SK-N-SH (cell line): ENCODE data around the gene C11orf98. TPM values are rescaled to one million over a fixed set of nuclear protein-coding genes. Genes with fewer than 3 reads are reported as not detected.

Experiments used
- CTCF ChIA-PET: fragments of 300-600, 350-600 bp; formaldehyde crosslinking; extraction: SDS; loops from one replicate; lab custom pipeline; 2021; lab: Yijun Ruan, JAX
- POLR2A ChIA-PET: fragments of 350-600 bp; sonication (Branson Sonifier 250); formaldehyde crosslinking; extraction: SDS; loops from one replicate; lab custom pipeline; 2020; ENCODE audit warnings: antibody characterized with exemption, inconsistent platforms; lab: Yijun Ruan, JAX
- DNase-seq: peaks from one replicate; pipeline ENCODE4 v3.0.0; 2012
- H2AFZ ChIP-seq: fragments of 200-600 bp; sonication (generic); 2 replicates; pipeline ENCODE4 v1.8.1; 2016; ENCODE audit warnings: antibody characterized with exemption, mild to moderate bottlenecking, low read depth
- H3F3A ChIP-seq: fragments of 200-600 bp; sonication (generic); replicated peaks from 2 replicates; pipeline ENCODE3; 2016; ENCODE audit warnings: antibody characterized with exemption, mild to moderate bottlenecking; ENCODE audit not compliant: insufficient read depth
- H3K27ac ChIP-seq, 2 experiments: fragments of 200-500 bp in 1 of 2; fragments of 200-600 bp in 1 of 2; sonication (Bioruptor generic) in 1 of 2; sonication (generic), shearing (Covaris generic) in 1 of 2; 2 replicates each; pipeline versions ENCODE4 v1.5.1 to v1.6.1; 2014 to 2016; ENCODE audit warnings: low read depth in 2 of 2, inconsistent platforms in 1 of 2, low read length in 1 of 2, mild to moderate bottlenecking in 1 of 2, mixed read lengths in 1 of 2
- H3K27me3 ChIP-seq: fragments of 200-600 bp; sonication (generic), shearing (Covaris generic); 2 replicates; pipeline ENCODE4 v1.6.1; 2016; ENCODE audit warnings: mixed run types; ENCODE audit not compliant: insufficient read depth
- H3K36me3 ChIP-seq, 2 experiments: fragments of 200-500 bp in 1 of 2; fragments of 200-600 bp in 1 of 2; sonication (Bioruptor generic) in 1 of 2; sonication (generic) in 1 of 2; replicated peaks in 1 of 2; 2 replicates each; pipeline versions ENCODE3 to v1.5.1; 2014 to 2016; ENCODE audit warnings: low read length in 1 of 2, mild to moderate bottlenecking in 1 of 2; ENCODE audit not compliant: insufficient read depth in 2 of 2, control insufficient read depth in 1 of 2
- H3K4me1 ChIP-seq, 2 experiments: fragments of 200-500 bp in 1 of 2; fragments of 200-600 bp in 1 of 2; sonication (Bioruptor generic) in 1 of 2; sonication (generic), shearing (Covaris generic) in 1 of 2; 2 replicates each; pipeline versions ENCODE4 v1.5.1 to v1.6.1; 2014 to 2016; ENCODE audit warnings: low read depth in 1 of 2, low read length in 1 of 2, mixed run types in 1 of 2; ENCODE audit not compliant: insufficient read depth in 2 of 2, control insufficient read depth in 1 of 2
- H3K4me2 ChIP-seq: fragments of 200-600 bp; sonication (generic), shearing (Covaris generic); 2 replicates; pipeline ENCODE4 v1.6.1; 2017; ENCODE audit warnings: mixed run types
- H3K4me3 ChIP-seq, 2 experiments: fragments of 200-500 bp in 1 of 2; fragments of 200-600 bp in 1 of 2; sonication (Bioruptor generic) in 1 of 2; sonication (generic), shearing (Covaris generic) in 1 of 2; 2 replicates each; pipeline versions ENCODE4 v1.5.1 to v1.8.1; 2014 to 2016; ENCODE audit warnings: low read depth in 2 of 2, inconsistent platforms in 1 of 2, low read length in 1 of 2, mild to moderate bottlenecking in 1 of 2, mixed read lengths in 1 of 2, moderate library complexity in 1 of 2
- H3K79me2 ChIP-seq: fragments of 200-600 bp; sonication (generic); 2 replicates; pipeline ENCODE4 v1.8.1; 2017; ENCODE audit warnings: mild to moderate bottlenecking; ENCODE audit not compliant: insufficient read depth
- H3K9ac ChIP-seq: fragments of 200-600 bp; sonication (generic); 2 replicates; pipeline ENCODE4 v1.6.1; 2017; ENCODE audit warnings: mixed run types
- H3K9me2 ChIP-seq: fragments of 200-600 bp; sonication (generic); 2 replicates; pipeline ENCODE4 v1.6.1; 2017; ENCODE audit warnings: mixed run types
- H3K9me3 ChIP-seq: fragments of 200-600 bp; sonication (generic); 2 replicates; pipeline ENCODE4 v1.6.1; 2017; ENCODE audit warnings: mixed run types, mild to moderate bottlenecking, moderate library complexity
- H4K20me1 ChIP-seq: fragments of 200-600 bp; sonication (generic); 2 replicates; pipeline ENCODE4 v1.6.1; 2017; ENCODE audit warnings: mild to moderate bottlenecking, mixed run types; ENCODE audit not compliant: insufficient read depth
- CHD2 ChIP-seq: fragments of 150-350 bp; IDR thresholded peaks from 2 replicates; pipeline ENCODE4 v1.6.1; 2018; ENCODE audit warnings: low read length; ENCODE audit not compliant: partially characterized antibody
- ELF1 ChIP-seq: IDR thresholded peaks from 2 replicates; pipeline ENCODE4 v1.4.0; 2012
- FOXJ3 ChIP-seq: sonication (generic); formaldehyde crosslinking; IDR thresholded peaks from 2 replicates; pipeline ENCODE4 v1.5.1; 2020; ENCODE audit warnings: mild to moderate bottlenecking, missing genetic modification reagents
- GATA2 ChIP-seq: sonication (generic); formaldehyde crosslinking; IDR thresholded peaks from 2 replicates; pipeline ENCODE4 v1.5.0; 2020; ENCODE audit warnings: mild to moderate bottlenecking, missing genetic modification reagents
- JUND ChIP-seq: IDR thresholded peaks from 2 replicates; pipeline ENCODE4 v1.4.0; 2012
- NFIC ChIP-seq: IDR thresholded peaks from 2 replicates; pipeline ENCODE4 v1.4.0; 2012; ENCODE audit warnings: borderline replicate concordance
- NRF1 ChIP-seq: IDR thresholded peaks from 2 replicates; pipeline ENCODE4 v1.6.1; 2012; ENCODE audit warnings: low read depth, mild to moderate bottlenecking, low read length
- POLR2AphosphoS5 ChIP-seq: IDR thresholded peaks from 2 replicates; pipeline ENCODE4 v1.6.1; 2012; ENCODE audit warnings: low read depth, low read length
- RAD21 ChIP-seq: IDR thresholded peaks from 2 replicates; pipeline ENCODE4 v1.6.1; 2012; ENCODE audit warnings: mild to moderate bottlenecking, low read length
- RFX5 ChIP-seq: IDR thresholded peaks from 2 replicates; pipeline ENCODE4 v1.6.1; 2012; ENCODE audit warnings: mild to moderate bottlenecking, improper control_type of control experiment, low read length
- RXRA ChIP-seq: IDR thresholded peaks from 2 replicates; pipeline ENCODE4 v1.4.0; 2012; ENCODE audit warnings: low read depth, mild to moderate bottlenecking, borderline replicate concordance
- SIN3A ChIP-seq: IDR thresholded peaks from 2 replicates; pipeline ENCODE4 v1.6.1; 2012; ENCODE audit warnings: low read depth, mild to moderate bottlenecking, low read length, moderate library complexity, borderline replicate concordance
- TAF1 ChIP-seq: IDR thresholded peaks from 2 replicates; pipeline ENCODE4 v1.6.1; 2012; ENCODE audit warnings: low read depth, mild to moderate bottlenecking, low read length, moderate library complexity, borderline replicate concordance
- TCF12 ChIP-seq: IDR thresholded peaks from 2 replicates; pipeline ENCODE4 v1.4.0; 2012
- WGBS: methylation state at CpG from one replicate; pipeline ENCODE4 v1.1.6; 2017; ENCODE audit warnings: low lambda C conversion rate; 5-methylcytosine and 5-hydroxymethylcytosine counted together
- polyA plus RNA-seq, 3 experiments: library from polyadenylated mRNA; depleted of rRNA; stranded (reverse); fragments of >200 nt; gene quantifications; 2 replicates each; pipeline ENCODE4 v1.2.3, GENCODE V29; 2012
- TF ChIP-seq, protein P1 (sequence below): fragments of 200-600 bp; sonication (generic); IDR thresholded peaks from 2 replicates; pipeline ENCODE4 v1.6.1; 2017; ENCODE audit warnings: antibody characterized with exemption, mild to moderate bottlenecking, moderate library complexity
- TF ChIP-seq, protein P2 (sequence below): IDR thresholded peaks from 2 replicates; pipeline ENCODE4 v1.4.0; 2012; ENCODE audit warnings: low read depth
- TF ChIP-seq, protein P3 (sequence below): IDR thresholded peaks from 2 replicates; pipeline ENCODE4; 2012
- TF ChIP-seq, protein P4 (sequence below): fragments of 150-350 bp; IDR thresholded peaks from 2 replicates; pipeline ENCODE4 v1.6.1; 2016; ENCODE audit warnings: mild to moderate bottlenecking, low read depth, low read length
- TF ChIP-seq, protein P5 (sequence below): IDR thresholded peaks from 2 replicates; pipeline ENCODE4 v1.6.1; 2012; ENCODE audit warnings: mild to moderate bottlenecking, low read depth, low read length, moderate library complexity

The C11orf98 gene
- polyA plus RNA-seq, 1 of the 3 experiments (the other 2 are of a cell fraction): 126 TPM

DNA sequence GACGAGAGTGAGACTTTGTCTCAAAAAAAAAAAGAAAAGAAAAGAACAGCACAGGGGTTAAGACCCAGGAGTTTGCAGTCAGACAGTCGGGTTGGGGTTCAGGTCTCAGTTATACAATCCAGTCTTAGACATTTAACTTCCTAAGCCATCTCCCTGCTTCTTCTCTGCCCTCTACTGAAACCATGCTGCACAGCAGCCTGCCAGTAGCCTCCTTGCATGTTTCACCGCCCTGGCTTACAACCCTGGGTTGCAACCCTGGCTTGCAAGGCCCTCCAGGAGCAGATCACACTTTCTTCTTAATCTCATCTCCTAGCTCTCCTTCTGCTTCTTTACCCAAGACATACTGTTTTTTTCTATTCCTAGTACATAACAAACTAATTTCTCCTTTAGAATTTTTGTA lies 37.3 kb downstream of the C11orf98 start:
- Histone ChIP-seq H4K20me1 (no peaks in the 10 kb centered on the region), H3K4me3 (no peak overlapping the region), H3K9me3 (no peaks in the 10 kb centered on the region), H3F3A (peaks cover 19% of the 10 kb centered on the region), H3K27ac (no peak overlapping the region), H3K9me2 (no peaks in the 10 kb centered on the region), H3K9ac (no peak overlapping the region), H3K4me1 (no peaks in the 10 kb centered on the region), H3K36me3 (peaks cover 25 to 59% of the 10 kb centered on the region in 2 experiments), H3K27me3 (no peaks in the 10 kb centered on the region), H3K79me2 (no peaks in the 10 kb centered on the region), H2AFZ (no peak overlapping the region), H3K4me2 (no peak overlapping the region)
- WGBS: 95% methylated on average over 3 of the region's 3 CpGs
- TF ChIP-seq FOXJ3 (CRISPR knock-in tag): no peak
- 0 out of 2 replicates have a peak, but pooled peaks have one; percentile 19 for TF ChIP-seq RAD21
- TF ChIP-seq, protein P1, sequence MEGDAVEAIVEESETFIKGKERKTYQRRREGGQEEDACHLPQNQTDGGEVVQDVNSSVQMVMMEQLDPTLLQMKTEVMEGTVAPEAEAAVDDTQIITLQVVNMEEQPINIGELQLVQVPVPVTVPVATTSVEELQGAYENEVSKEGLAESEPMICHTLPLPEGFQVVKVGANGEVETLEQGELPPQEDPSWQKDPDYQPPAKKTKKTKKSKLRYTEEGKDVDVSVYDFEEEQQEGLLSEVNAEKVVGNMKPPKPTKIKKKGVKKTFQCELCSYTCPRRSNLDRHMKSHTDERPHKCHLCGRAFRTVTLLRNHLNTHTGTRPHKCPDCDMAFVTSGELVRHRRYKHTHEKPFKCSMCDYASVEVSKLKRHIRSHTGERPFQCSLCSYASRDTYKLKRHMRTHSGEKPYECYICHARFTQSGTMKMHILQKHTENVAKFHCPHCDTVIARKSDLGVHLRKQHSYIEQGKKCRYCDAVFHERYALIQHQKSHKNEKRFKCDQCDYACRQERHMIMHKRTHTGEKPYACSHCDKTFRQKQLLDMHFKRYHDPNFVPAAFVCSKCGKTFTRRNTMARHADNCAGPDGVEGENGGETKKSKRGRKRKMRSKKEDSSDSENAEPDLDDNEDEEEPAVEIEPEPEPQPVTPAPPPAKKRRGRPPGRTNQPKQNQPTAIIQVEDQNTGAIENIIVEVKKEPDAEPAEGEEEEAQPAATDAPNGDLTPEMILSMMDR: 0 out of 2 replicates have a peak, but pooled peaks have one; percentile 9
- no peak for DNase-seq
- CTCF ChIA-PET: interaction anchor here (1.4 kb wide), 1 partner anchor 203 kb away, joined by 3 read pairs; no protein-coding TSS in a partner anchor
- POLR2A ChIA-PET: no interaction called here

DNA sequence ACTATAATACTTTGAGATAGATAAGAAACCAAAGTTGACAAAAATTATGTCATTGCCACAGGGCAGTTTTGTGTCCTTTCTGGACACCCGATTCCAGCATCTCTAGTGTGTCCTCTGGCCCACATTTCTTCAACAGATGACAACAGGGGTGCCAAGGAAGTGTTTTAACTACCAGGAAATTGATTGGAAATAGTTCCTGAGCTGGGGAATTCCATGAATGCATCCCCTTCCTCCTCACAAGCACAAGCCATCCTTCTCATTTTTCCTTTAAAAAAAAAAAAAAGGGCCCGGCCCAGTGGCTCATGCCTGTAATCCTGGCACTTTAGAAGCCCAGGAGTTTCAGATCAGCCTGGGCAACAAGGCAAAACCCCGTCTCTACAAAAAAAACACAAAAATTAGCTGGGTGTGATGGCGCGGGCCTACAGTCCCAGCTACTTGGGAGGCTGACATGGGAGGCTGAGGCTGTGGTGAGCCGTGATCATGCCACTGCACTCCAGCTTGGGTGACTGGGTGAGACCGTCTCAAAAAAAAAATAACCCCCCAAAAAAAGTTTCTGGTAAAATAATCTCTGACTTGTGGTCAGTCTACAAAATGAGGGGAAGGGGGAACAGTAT lies 42.4 kb downstream of the C11orf98 start:
- Histone ChIP-seq H3K79me2 (peaks cover 30% of the 10 kb centered on the region), H3K36me3 (peaks cover 11 to 22% of the 10 kb centered on the region in 2 experiments), H3K4me3 (peak overlapping the region; percentile 23 to 92; a peak in 2 of 4 replicates), H3K9ac (no peak overlapping the region), H3K9me2 (no peaks in the 10 kb centered on the region), H4K20me1 (no peaks in the 10 kb centered on the region), H3K27ac (peak overlapping the region; percentile 78 to 83), H3K27me3 (no peaks in the 10 kb centered on the region), H3K9me3 (no peaks in the 10 kb centered on the region), H3F3A (peaks cover 41% of the 10 kb centered on the region), H2AFZ (peak overlapping the region; percentile 34; the same call in 1 of the 2 replicates), H3K4me1 (peaks cover 7 to 15% of the 10 kb centered on the region in 2 experiments; a peak in 3 of 4 replicates), H3K4me2 (peak overlapping the region; percentile 94; the same call in 1 of the 2 replicates)
- ChIA-PET POLR2A (interaction anchor here (0.6 to 3.3 kb wide), 11 partner anchors 9 to 226 kb away, joined by 3 to 37 read pairs (median 7); partner anchors contain the start of genes BSCL2, C11orf98, CSKMT and EML3), CTCF (interaction anchor here (0.9 to 2.5 kb wide), 6 partner anchors 9 to 228 kb away, joined by 3 to 16 read pairs (median 8); partner anchors contain the start of genes ROM1 and TMEM179B)
- 98% methylated on average over 7 of the region's 7 CpGs for WGBS
- DNase-seq: no peak
- TF ChIP-seq TCF12 (no peak), POLR2AphosphoS5 (no peak), CHD2 (no peak), TAF1 (no peak), RAD21 (no peak), NRF1 (no peak), NFIC (no peak), RXRA (no peak), RFX5 (no peak), SIN3A (no peak), JUND (no peak), FOXJ3 (CRISPR knock-in tag) (no peak), ELF1 (no peak), GATA2 (CRISPR knock-in tag) (no peak)
- TF ChIP-seq, protein P2, sequence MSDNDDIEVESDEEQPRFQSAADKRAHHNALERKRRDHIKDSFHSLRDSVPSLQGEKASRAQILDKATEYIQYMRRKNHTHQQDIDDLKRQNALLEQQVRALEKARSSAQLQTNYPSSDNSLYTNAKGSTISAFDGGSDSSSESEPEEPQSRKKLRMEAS: no peak
- TF ChIP-seq, protein P3, sequence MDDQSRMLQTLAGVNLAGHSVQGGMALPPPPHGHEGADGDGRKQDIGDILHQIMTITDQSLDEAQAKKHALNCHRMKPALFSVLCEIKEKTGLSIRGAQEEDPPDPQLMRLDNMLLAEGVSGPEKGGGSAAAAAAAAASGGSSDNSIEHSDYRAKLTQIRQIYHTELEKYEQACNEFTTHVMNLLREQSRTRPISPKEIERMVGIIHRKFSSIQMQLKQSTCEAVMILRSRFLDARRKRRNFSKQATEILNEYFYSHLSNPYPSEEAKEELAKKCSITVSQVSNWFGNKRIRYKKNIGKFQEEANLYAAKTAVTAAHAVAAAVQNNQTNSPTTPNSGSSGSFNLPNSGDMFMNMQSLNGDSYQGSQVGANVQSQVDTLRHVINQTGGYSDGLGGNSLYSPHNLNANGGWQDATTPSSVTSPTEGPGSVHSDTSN: no peak
- TF ChIP-seq, protein P4, sequence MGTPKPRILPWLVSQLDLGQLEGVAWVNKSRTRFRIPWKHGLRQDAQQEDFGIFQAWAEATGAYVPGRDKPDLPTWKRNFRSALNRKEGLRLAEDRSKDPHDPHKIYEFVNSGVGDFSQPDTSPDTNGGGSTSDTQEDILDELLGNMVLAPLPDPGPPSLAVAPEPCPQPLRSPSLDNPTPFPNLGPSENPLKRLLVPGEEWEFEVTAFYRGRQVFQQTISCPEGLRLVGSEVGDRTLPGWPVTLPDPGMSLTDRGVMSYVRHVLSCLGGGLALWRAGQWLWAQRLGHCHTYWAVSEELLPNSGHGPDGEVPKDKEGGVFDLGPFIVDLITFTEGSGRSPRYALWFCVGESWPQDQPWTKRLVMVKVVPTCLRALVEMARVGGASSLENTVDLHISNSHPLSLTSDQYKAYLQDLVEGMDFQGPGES: no peak
- TF ChIP-seq, protein P5, sequence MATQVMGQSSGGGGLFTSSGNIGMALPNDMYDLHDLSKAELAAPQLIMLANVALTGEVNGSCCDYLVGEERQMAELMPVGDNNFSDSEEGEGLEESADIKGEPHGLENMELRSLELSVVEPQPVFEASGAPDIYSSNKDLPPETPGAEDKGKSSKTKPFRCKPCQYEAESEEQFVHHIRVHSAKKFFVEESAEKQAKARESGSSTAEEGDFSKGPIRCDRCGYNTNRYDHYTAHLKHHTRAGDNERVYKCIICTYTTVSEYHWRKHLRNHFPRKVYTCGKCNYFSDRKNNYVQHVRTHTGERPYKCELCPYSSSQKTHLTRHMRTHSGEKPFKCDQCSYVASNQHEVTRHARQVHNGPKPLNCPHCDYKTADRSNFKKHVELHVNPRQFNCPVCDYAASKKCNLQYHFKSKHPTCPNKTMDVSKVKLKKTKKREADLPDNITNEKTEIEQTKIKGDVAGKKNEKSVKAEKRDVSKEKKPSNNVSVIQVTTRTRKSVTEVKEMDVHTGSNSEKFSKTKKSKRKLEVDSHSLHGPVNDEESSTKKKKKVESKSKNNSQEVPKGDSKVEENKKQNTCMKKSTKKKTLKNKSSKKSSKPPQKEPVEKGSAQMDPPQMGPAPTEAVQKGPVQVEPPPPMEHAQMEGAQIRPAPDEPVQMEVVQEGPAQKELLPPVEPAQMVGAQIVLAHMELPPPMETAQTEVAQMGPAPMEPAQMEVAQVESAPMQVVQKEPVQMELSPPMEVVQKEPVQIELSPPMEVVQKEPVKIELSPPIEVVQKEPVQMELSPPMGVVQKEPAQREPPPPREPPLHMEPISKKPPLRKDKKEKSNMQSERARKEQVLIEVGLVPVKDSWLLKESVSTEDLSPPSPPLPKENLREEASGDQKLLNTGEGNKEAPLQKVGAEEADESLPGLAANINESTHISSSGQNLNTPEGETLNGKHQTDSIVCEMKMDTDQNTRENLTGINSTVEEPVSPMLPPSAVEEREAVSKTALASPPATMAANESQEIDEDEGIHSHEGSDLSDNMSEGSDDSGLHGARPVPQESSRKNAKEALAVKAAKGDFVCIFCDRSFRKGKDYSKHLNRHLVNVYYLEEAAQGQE: no peak
